Putamen (tissue), 1 donor: Measurements from ENCODE around the gene LRRC18.

Experiments
- DNase-seq: peaks from one replicate; pipeline ENCODE4 v3.0.0-alpha.2; 2016; ENCODE audit warnings: low spot score

LRRC18 gene

DNA sequence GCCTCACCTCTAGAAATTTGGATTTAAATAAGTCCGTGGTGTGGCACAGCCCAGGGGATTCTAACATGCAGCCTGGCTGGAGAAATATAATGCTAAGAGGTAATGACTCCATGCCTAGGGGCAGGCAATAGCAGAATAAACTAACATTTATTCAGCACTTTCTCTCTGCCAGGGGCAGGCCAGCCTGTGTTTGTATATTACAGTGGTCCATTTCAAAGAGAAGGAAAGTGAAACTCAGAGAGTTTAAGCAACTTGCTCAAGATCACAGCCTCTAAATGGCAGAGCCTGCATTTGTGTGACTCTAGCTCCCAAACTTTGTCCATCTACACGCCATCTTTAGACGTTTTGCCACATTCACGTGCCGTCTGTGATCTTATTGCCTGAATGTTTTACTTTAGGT is 6.7 kb upstream of the LRRC18 start:
- DNase-seq: no peak

DNA sequence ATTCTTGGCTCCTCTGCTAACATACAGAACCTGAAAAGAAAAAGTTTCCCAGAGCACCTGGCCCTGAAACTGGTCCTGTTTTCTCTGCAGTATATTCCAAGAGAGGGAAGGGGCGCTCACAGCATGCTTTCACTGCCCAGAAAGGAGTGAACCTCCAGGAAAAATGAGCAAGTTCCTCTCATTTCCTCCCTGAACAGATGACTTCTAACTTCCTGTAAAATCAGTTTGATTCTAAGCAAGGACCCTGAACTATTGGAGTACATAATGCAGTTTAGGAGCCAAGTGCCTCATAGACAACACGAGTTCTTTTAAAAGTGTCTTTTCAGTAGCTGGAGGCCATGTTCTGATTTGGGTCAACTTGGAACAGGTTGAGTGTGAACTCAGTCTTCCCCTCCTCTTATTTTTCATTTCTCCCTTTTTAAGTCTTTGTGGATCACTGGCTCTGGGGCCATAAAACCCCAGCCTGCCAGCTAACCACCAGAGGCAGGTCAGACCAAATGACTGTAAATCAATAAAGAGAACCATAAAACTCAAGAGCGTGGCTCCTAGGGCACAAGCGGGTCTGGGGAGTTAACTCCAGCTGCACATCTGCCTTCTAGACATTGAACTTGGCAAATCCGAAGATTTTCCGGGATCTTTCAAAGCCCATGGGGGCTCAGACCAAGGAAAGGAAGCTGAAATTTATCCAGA is 5.9 kb upstream of the LRRC18 start:
- no peak for DNase-seq

DNA sequence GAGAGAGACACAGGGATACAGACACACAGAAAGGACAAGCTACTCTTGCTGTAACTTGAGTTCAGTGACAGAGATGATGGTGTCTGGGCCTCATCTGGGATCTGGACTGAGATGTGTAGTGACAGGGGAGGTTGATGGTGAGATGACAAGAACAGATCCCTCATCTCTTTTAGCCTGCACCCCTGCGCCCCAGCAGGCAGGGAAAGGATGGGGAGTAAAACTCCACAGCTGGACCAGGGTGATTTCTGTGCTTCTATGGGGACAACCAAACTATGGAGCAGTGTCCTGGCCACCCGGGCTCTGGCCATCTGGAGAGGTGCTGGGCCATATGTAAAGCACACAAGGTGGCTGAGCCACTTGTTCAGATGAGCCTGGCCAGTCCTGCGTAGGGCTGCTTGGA is 4.5 kb upstream of the LRRC18 start:
- DNase-seq: no peak

DNA sequence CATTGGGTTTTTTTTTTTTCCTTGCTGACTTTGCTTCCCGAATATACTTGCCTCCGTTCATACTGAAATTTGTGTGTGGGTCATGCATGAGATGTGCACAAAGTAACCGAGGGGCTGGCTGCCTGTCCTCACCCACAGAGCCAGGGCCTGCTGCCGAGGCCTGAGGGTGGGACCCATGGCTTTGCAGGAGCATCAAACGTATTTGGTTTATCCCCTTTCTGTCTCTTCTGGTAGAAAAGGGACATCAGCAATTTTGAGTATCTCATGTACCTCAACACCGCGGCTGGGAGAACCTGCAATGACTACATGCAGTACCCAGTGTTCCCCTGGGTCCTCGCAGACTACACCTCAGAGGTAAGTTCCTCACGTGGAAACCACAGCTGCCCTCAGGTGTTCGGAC is 3.5 kb upstream of the LRRC18 start:
- no peak for DNase-seq

DNA sequence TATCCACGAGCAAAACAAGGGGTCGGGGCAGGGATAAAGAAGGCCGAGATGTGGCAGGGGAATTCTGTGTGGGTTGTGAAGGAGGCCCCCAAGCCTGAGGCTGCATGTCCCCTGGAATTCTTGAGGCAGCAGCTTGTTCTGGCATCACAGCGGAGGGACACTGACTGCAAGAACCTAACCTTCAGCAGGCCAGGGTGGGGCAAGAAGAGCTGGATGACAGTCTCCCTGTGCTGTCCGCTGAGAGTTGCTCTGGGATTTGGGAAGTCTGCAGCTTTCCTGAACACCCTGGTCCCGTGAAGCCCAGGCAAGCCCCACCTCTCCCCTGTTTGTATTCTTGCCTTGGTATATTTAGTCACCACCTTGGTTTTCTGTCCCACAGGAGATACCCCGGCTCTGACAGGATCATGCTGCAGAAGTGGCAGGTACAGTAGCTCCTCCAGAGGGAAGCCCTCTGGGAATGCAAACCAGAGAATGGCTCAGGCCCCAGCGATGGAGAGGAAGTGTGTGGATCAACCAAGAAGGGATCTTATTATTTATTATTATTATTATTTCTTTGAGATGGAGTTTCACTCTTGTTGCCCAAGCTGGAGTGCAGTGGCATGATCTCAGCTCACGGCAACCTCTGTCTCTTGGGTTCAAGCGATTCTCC is 1.9 kb upstream of the LRRC18 start:
- no peak for DNase-seq

DNA sequence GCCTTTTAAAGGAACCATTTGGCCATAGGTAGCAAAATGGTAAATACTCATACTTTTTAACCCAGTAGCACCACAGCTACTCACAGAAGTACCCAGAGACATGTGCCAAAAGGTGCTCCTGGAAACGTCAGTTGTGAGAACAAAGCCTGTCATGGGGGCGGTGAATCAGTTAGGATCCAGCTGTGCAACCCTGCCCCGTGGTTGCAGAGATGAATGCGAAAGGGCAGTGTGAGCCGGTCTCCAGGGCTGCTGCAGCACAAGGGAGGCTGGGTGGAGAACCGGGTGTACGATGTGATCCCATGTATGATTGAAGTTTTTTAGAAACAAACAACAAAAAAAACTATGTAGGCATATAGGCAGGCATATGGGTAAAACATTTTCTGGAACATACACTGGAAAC is 1.3 kb upstream of the LRRC18 start:
- no peak for DNase-seq

DNA sequence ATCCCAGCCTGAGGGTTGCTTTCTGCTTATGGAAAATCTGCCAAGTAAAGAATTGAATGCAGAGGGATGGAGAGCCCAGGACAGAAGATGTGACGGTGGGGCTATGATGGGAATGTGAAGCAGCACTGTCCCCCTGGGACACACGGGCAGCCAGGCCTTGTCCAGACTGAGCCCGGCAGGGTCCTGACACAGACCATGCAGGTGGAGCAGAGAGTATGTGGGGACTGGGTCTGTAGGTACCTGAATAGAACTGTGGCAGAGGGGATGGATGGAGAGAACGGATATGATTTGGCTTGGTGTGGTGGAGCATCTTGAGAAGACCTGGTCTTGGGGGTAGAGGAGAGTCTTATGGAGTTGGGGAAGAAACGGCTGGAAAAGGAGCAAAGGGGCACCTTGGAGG is 732 bp upstream of the LRRC18 start:
- DNase-seq: no peak

DNA sequence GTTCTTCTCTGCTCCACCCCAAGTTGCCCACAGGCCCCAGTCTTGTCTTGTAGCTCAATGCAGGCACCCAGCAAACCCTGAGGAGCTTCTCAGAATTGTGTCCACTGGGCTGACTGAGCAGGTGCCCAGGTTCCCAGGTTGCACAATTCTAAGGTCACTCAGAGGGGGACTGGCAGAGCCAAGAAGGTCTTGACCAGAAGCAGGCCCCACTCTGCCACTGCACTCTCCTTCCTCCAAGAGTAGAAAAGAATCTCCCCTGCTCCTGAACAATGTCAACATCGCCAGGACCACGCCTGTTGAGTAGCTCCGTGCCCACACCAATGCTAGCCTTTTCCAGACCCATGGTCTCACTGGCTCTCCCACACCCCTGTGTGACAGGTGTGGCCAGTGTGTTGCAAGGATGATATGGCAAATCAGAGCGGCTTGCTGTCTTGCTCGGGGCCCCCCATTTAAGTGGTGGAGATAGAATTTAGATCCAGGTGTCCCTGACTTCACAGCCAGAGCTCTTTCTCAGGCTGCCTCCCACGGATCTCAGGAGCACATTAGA is 577 bp downstream of the LRRC18 start:
- DNase-seq: no peak

DNA sequence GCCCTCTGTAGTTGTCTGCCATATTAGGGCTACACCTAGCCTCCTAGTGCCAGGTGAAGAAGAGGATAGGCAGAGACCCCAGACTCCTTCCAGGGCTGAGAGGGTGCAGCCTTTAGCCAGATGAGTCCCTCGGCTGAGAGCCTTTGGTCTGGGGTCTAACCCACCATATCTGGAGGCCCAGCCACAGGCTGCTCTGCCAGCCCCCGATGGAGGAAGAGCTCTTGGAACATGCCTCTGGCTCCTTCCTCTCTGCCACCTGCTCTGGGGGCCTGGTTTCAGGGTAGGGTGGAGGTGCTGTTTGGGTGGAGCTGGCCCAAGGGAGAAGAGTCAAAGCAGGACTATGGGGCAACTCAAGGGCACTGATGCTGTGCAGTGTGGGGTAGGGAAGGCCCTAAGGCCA is 1.4 kb downstream of the LRRC18 start:
- DNase-seq: no peak

DNA sequence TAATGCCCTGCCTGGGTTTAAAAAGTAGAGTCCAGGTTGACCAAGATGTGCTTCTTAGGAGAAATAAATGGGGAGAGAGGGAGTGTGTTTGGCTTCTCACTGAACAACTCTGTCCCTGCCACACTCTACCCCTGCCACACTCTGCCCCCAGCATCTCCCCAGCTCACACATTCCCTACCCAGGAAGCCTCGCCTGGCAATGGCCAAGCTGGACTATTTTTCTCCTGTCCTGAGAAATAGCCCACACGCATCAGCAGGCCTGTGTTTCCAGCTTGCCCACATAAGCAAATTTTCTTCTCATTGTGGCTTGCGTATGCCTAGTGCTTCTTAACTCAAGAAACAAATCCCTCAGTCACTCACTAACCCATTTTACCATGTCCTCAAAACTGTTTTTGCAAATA is 1.8 kb downstream of the LRRC18 start:
- DNase-seq: no peak

DNA sequence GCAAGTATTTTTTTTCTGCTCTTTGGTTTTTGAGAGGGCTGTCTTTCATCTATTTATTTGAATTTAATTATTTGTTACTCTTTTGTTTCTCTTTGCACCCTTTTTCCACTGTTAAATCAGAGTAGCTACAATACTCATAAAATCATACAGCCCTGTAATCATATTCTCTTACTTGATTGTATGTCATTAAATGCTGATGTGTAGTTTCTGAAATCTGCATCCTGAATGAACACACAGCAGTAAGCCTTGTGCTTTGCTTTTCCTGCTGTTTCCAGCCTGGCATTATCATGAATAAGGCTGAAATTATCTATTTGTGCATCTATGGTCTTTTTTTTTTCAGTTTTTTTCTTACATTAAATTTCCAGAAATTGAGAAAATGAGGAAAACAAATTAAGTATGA is 4.1 kb downstream of the LRRC18 start:
- DNase-seq: no peak

DNA sequence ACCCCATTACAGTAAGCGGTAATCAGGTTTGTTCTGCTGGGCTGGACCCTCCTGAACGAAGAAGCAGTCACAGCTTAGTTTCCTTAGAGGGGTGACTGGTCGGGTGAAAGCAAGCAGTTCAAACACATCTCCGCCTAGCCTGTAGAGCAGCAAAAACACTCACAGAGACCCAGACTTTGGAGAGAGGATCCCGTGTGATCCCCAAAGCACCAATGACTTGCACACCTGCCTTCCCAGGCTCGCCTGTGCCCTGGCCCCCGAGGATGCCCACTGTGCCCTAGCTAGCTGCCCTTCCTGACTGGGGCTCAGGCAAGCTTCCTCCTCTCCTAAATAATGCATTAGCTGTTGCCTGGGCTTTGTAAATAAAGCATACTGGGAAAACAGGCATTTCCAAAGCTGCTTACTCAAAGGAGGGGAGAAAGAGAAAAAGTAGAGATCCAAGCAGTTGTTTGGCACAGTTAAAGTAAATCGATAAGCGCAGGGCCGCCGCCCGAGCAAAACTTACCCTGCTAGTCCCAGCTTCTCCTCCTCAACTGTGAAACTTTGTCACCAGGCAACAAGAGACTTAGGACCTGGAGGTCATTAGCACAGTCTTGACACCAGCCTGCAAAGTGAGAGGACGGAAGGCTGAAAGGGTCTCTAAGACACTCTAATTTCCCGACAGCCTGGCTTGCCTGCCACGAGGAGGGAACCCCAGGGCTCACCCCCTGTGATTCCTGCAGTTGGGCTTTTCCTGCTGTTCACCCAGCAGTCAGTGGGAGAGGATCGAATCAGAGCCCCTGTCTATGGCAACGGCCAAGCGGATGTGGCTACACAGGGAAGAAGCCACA is 4.8 kb downstream of the LRRC18 start:
- DNase-seq: no peak

DNA sequence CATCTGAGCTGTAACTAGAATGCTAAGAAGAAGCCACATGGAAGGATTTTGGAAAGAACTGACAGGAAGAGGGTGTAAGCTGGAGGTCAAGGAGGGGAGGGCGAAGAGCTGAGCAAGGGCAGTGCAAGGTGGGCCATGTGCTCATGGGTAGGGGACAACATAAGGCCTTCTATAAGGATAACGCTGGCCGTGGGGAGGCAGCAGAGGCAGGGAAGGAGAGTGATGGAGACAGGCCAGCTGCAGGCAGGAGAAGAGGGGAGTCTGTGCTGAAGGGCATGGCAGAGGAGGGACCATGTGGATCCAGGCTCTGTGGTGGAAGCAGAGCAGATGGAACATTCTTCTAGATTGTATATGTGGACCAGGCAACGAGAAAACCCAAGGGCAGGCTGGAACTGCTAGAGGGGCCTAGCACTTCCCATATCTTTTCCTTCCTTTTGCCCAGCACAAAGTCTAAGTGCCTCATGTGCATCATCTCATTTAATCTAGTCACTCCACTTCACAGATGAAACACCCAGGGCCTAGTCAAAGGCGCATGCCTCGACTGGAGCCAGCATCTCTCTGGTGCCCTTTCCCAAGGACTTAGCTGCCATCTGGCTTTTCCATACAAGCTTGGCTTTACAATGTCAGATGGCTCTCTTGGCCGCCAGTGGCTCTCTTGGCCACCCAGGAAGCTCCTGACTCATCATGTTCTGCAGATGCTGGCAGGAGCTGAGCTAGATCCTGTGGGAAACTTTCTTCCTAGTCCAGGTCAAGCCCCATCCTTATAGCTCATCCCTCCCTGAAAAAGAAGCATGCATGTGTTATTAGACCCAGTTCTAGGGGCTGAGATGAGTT is 6.6 kb downstream of the LRRC18 start:
- no peak for DNase-seq

DNA sequence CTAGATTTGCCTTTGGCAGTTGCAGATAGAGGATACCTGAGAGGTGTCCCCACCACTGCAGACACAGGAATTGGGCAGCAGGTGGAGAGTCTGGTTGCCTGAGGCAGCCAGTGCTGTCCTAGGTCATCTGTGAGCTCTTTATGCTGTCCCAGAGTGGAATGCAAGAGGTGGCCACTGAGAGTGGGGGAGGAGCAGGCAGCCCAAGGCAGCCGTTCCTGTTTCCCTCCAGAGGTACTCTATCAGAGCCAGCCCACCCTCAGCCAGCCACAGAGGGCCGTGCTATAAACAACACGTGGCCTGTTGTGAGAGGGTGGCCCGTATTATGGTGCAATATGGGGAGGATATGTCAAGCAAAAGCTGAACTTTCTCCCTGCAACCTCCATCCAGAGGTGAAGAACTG is 8.5 kb downstream of the LRRC18 start:
- DNase-seq: no peak

DNA sequence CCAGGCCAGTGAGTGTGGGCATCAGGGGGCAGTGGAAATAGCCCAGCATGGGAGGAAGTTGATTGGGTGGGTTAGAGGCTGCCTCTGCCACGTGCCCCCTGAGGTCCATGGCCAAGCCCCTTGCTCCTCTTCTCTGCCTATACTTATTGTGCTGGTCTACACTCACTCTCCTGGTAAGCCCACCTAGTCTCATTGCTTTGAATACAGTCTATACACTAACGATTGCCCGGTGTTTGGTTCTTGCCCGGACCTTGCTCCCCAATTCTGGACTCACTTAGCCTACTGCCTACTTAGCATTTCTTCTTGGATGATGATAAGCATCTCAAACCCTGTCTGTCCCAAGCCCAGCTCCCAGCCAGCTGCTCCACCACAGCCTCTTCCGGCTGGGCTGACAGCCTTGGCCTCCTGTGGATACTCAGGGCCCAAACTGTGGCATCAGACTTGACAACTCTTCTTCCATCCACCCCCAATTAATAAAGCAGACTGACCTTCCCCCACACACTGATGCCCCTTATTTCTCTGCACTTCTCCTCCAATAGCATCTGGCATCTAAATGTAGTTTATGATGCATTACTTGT is 10.1 kb downstream of the LRRC18 start:
- DNase-seq: no peak

DNA sequence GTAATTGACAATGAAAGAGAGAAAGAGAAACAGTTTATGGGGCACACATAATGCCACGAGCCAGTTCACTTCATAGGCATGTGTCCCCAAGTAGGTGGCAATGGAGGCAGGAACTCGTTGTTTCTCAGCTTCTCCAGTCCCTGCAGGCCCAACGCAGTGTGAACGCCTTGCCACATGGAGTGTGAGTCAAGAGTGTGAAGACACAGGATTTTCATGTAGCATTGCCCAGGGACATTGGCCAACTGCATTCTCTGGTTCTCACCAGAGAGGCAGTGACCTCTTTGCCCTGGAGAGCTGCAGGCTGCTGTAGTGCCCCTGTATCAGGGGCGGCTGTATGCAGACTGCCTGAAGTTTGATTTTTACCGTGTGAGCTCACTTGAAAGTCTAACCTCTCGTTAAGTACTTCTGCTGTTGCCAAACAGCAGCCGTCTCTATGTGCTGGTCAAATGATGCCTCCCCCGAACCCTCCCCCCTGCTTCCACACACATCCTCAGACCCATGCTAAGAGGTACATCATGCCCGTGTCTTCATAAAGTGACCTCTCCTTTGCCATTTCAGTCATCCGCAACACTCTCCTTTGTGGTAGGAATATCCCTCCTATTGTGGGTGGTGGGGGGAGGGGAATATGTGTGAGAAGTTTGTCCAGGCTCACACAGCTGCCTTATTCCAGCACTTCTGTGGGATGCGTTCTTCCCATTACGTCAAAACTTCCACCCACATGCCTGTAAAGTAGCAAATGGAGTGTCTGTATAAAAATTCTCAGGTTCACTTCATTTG is 12.7 kb downstream of the LRRC18 start:
- no peak for DNase-seq

DNA sequence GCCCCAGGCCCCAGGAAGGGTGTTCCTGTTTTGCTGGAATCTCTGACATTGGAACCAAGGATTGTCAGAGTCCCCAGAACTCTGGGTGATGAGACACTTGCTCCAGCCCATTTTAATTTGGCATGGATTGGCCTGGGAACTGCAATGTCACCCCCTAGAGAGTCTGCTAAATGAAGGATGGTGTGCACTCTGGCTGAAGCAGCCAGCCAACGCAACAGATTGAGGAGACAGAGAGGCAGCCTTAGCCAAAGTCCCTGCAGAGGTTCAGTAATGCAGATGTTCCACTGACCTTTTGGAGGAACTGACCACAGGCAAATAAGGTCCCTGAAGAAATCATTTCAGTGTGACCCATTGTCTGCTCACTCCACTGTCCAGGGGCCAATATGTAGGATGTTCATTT is 13.4 kb downstream of the LRRC18 start:
- no peak for DNase-seq

DNA sequence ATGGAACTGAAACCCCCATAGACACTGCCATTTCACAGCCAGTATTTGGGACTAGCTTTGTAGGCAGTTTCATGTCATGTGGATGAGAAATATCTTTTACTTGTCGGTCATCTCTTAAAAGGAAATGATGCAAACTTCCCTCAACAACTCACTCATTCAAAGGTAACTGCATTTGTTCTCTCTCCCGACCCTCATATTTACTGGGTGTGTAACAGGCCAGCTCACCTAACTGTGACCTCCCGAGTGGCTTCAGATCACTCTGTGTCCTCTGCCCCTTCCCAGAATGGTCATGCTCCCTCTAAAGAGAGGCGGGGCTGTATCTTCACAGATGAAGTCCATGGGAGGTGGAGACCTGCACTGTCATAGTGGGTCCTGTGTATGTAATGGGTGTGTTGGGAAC is 14.7 kb downstream of the LRRC18 start:
- no peak for DNase-seq

DNA sequence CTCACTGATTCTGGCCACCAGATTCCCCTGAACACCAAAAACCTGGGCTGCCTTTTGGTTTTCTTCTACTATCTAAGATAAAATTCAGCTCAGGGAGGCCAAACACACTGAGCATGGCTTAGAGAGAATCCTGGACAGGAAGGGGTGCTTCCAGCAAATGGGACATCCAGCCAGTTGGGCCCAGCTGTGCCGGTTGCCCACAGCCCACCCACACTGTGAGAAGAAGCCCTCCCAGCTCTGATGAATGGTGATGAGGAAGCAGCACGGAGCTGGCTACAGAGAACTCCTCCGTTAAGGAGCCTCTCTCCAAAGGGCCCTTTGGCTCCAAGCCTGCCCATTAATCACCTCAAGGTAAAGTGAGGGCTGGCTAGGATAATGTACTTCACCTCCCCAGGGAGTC is 15.9 kb downstream of the LRRC18 start:
- no peak for DNase-seq

DNA sequence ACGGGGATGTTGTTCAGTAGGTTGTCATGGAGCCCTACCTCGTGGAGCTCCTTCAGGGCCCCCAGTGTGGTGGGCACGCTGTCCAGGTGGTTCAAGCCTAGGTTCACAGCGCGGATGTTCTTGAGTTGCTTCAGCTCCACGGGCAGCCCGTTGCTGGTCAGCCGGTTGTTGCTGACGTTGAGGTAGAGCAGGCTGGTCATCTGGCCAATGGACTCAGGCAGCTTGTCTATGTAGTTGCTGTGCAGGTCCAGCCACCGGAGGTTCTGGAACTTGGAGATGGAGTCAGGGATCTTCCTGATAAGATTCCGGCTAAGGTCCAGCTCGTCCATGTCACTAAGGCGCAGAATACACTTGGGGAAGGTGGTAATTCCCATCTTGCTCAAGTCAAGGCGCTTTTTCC is 26.0 kb downstream of the LRRC18 start:
- no peak for DNase-seq

DNA sequence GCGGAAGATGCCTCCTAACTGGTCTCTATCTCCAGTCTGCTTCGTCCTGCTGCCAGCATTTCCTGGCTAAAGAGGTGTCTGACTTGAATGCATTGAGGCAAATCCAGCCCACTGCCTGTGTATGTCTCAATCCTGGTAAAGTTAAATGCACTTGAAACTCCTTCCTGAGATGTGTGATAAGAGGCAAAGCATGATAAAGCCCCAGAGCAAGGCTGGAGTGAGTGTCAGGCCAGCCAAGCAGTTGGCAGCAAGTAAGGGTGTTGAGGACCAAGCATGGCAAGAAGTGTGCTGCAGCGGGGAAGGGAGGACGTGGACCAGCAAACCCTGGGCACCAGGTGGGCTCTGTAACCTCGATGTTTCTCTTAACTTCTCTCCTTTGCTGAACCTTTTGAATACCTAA is 29.1 kb downstream of the LRRC18 start:
- DNase-seq: no peak
